IPS-11a (cell line): ENCODE measurements around the gene CGB5.
"Not testable (repeated sequence)": the region's sequence is repeated elsewhere in the genome, so short reads cannot be mapped to it uniquely, and the experiment has no call there.

Experiments
- H3K4me3 ChIP-seq: one replicate; pipeline ENCODE4 v1.5.1; 2013; ENCODE audit warnings: low read depth, low read length, control low read depth

CGB5 gene

DNA sequence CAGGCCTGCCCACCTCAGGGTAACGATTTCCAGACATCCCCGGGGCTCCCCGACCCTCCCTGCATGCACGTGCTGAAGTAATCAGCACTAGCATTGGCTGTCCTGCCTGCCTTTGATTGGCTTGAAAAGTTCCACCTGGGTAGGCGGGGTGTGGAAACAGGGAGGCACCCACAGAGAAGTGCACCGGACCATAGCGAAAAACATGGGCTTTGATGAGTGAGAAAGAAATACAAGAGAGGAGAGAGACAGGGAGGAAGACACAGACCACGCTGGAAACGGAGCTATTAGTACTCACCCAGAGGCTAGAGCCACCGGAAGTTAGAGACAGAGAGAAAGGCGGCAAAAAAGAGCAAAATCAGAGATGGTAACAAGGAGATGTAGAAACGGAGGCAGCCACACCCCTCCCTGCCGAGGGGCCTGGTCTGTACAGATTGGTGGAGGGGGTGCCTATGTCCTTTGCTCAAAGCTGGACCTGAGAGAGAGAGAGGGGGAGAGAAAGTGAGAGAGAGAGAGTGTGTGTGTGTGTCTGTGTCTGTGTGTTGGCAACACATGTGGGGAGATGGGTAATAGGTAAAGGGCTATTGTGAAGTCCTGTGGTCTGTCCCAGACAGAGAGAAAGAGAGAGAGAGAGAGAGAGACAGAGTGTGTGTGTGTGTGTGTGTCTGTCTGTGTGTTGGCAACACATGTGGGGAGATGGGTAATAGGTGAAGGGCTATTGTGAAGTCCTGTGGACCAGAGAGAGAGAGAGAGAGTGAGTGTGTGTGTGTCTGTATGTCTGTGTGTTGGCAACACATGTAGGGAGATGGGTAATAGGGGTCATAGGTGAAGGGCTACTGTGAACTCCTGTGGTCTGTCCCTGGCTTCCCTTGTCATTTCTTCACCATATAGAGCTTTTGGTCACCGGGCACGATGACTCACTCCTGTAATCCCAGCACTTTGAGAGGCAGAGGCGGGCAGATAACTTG is 22.4 kb upstream of the CGB5 start:
- no peak overlapping the region for H3K4me3 ChIP-seq

DNA sequence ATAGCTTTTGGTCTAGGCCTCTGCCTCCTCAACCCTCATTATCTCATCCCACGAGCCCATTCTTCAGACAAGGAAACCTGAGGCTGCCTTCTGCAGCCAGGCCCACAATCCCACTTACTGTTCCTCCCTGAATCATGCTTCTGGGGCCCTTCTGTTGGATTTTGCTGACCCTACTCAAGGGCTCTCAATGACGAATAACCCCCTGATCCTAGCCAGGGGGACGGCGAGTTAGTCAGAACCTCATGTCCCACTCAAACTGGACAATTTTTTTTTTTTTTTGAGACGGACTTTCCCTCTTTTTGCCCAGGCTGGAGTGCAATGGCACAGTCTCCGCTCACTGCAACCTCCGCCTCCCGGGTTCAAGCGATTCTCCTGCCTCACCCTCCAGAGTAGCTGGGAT is 21.5 kb upstream of the CGB5 start:
- no peak overlapping the region for H3K4me3 ChIP-seq

DNA sequence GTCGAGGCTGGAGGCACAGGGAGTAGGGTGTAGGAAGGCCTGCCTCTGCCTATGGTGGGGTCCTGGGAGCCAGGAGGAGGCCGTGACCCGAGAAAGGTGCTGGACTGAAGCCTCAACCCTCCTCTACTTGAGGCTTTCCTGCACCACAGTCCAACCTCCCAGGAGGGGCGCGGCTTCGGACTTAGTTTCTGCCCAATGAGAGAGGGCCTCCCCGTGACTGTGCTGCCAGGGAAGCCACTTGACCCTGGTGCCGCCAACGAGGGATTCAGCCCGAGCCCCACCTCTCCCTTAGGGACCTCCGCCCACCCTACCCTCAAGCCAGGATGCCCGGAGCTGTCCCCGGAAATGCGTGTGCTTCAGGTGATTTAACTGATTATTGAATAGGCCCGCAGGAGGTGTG is 19.4 kb upstream of the CGB5 start, which contains the start of gene CGB3:
Gene CGB3 (minus strand): TSS at position 101 of the 400 bp plus-strand sequence. CDS start 362 bp downstream, outside the sequence.
- H3K4me3 ChIP-seq = not testable (repeated sequence)

DNA sequence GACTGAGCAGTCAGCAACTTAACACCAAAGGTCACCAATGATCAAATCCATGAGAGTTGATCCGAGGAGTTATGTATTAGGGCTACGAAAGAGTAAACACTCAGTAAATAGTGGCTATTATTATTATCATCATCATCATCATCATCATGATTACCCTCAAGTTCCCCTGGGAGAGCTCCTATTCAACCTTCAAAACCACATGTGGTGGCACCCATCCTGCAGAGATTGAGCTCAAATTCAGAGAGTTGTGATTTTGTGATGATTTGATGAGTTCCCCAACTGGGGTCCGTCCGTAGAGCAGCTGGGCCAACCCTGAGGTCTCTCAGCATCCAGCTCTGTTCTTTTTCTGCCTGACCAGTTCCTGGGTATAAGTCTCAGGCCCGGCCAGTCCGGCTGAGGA is 18.6 kb upstream of the CGB5 start:
- not testable (repeated sequence) for H3K4me3 ChIP-seq

- H3K4me3 ChIP-seq = not testable (repeated sequence)
Observed at GRCh38 chr19:49025599-49025998, 18.0 kb upstream of the CGB5 start.

- not testable (repeated sequence) for H3K4me3 ChIP-seq
Observed at GRCh38 chr19:49028686-49029085, 15.0 kb upstream of the CGB5 start.

- not testable (repeated sequence) for H3K4me3 ChIP-seq
Observed at GRCh38 chr19:49029749-49030148, 13.9 kb upstream of the CGB5 start.

- not testable (repeated sequence) for H3K4me3 ChIP-seq
Observed at GRCh38 chr19:49030323-49030722, 13.3 kb upstream of the CGB5 start.

GRCh38 chr19:49031642-49032301 is 11.9 kb upstream of the CGB5 start, which contains the start of gene CGB2:
Gene CGB2 (plus strand): TSS chr19:49031890. CDS start chr19:49032096, 206 bp downstream.
- H3K4me3 ChIP-seq = not testable (repeated sequence)

GRCh38 chr19:49036815-49037214 is 6.8 kb upstream of the CGB5 start, which contains the start of gene CGB1:
Gene CGB1 (minus strand): TSS chr19:49036895. CDS start chr19:49036711, 184 bp downstream.
- H3K4me3 ChIP-seq = not testable (repeated sequence)

- not testable (repeated sequence) for H3K4me3 ChIP-seq
Observed at GRCh38 chr19:49038111-49038510, 5.5 kb upstream of the CGB5 start.

GRCh38 chr19:49038557-49039276 is 4.9 kb upstream of the CGB5 start:
- H3K4me3 ChIP-seq = not testable (repeated sequence)

GRCh38 chr19:49039736-49040135 is 3.9 kb upstream of the CGB5 start:
- H3K4me3 ChIP-seq = not testable (repeated sequence)

DNA sequence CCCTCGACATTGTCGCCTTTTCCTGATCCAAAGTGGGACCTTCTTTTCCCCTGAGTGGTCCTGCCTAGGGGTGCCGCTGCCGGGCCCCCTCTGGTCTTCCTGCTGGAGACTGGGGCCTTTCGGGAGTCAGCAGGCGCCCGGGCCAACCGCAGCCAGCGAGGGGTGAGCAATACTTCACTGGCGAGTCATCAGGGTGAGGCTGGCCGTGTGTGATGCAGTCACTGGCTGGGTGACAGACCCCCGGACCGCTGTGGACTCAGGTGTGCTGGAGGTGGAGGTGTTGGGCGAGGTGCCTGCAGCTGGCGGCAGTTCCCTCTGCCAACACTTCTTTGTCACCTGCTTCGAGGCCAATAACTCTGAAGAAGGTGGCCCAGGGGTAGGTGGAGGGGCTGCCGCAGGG is 1.5 kb upstream of the CGB5 start:
- no peak overlapping the region for H3K4me3 ChIP-seq

DNA sequence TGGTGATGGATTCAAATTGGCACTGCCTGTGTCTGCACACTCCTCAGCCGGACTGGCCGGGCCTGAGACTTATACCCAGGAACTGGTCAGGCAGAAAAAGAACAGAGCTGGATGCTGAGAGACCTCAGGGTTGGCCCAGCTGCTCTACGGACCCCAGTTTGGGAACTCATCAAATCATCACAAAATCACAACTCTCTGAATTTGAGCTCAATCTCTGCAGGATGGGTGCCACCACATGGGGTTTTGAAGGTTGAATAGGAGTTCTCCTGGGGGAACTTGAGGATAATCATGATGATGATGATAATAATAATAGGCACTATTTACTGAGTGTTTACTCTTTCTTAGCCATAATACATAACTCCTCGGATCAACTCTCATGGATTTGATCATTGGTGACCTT is 982 bp upstream of the CGB5 start:
- not testable (repeated sequence) for H3K4me3 ChIP-seq

DNA sequence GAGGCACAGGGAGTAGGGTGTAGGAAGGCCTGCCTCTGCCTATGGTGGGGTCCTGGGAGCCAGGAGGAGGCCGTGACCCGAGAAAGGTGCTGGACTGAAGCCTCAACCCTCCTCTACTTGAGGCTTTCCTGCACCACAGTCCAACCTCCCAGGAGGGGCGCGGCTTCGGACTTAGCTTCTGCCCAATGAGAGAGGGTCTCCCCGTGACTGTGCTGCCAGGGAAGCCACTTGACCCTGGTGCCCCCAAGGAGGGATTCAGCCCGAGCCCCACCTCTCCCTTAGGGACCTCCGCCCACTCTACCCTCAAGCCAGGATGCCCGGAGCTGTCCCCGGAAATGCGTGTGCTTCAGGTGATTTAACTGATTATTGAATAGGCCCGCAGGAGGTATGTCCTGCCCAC is 5.4 kb downstream of the CGB5 start, which contains the start of gene CGB8:
Gene CGB8 (minus strand): TSS at position 101 of the 400 bp plus-strand sequence. CDS start 372 bp downstream, outside the sequence.
- not testable (repeated sequence) for H3K4me3 ChIP-seq

DNA sequence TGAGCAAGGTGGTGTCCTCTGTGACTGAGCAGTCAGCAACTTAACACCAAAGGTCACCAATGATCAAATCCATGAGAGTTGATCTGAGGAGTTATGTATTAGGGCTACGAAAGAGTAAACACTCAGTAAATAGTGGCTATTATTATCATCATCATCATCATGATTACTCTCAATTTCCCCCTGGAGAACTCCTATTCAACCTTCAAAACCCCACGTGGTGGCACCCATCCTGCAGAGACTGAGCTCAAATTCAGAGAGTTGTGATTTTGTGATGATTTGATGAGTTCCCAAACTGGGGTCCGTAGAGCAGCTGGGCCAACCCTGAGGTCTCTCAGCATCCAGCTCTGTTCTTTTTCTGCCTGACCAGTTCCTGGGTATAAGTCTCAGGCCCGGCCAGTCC is 6.2 kb downstream of the CGB5 start:
- not testable (repeated sequence) for H3K4me3 ChIP-seq

DNA sequence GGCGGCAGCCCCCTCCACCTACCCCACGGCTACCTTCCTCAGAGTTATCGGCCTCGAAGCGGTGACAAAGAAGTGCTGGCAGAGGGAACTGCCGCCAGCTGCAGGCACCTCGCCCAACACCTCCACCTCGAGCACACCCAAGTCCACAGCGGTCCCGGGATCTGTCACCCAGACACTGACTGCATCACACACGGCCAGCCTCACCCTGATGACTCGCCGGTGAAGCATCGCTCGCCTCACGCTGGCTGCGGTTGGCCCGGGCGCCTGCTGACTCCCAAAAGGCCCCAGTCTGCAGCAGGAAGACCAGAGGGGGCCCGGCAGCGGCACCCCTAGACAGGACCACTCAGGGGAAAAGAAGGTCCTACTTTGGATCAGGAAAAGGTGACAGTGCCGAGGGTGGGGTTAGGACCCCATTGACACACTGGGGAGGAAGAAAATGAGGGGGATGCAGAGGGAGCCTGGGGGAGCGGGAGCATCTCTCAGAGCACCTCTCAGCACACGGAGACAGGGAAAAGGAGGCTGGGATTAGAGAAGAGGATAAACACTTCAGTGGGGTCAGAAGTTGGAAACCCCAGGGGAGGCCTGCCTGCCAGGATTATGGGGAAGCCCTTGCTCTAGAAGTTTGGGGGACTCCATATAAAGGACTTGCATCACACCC is 6.9 kb downstream of the CGB5 start:
- not testable (repeated sequence) for H3K4me3 ChIP-seq

GRCh38 chr19:49056101-49056901 is 12.7 kb downstream of the CGB5 start:
- H3K4me3 ChIP-seq = peak overlapping the region; percentile 37
